ENCODE results near the gene NPR3. TPM values are rescaled to one million over a fixed set of nuclear protein-coding genes. Genes with fewer than 3 reads are reported as not detected.

NPR3 gene
- polyA plus RNA-seq, 1 of the 3 experiments (the other 2 are of a cell fraction) = 35.8 TPM

- Histone ChIP-seq H3K4me3 (ENCODE audit: low read depth in 2 of 2, low read length in 1 of 2) (no peak overlapping the region), H3K27ac (ENCODE audit: low read depth in 2 of 2, low read length in 1 of 2) (no peak overlapping the region), H3K9me2 (no peaks in the 10 kb centered on the region), H3K4me2 (no peak overlapping the region), H3K79me2 (ENCODE audit: insufficient read depth) (peaks cover 86% of the 10 kb centered on the region), H3K9me3 (no peaks in the 10 kb centered on the region), H3K36me3 (replicated peaks in 1 of 2; ENCODE audit: control insufficient read depth in 1 of 2, insufficient read depth in 2 of 2, low read length in 1 of 2) (peaks cover 0 to 75% of the 10 kb centered on the region in 2 experiments), H3K4me1 (ENCODE audit: control insufficient read depth in 1 of 2, insufficient read depth in 2 of 2, low read depth in 1 of 2, low read length in 1 of 2) (peaks cover 0 to 8% of the 10 kb centered on the region in 2 experiments; a peak in 1 of 4 replicates), H4K20me1 (ENCODE audit: insufficient read depth) (peaks cover 7% of the 10 kb centered on the region), H3F3A (replicated peaks; ENCODE audit: insufficient read depth) (peaks cover 32% of the 10 kb centered on the region), H3K27me3 (ENCODE audit: insufficient read depth) (no peaks in the 10 kb centered on the region), H2AFZ (ENCODE audit: low read depth) (no peak overlapping the region), H3K9ac (no peak overlapping the region)
- CTCF ChIA-PET = no interaction called here
- POLR2A ChIA-PET = no interaction called here
- WGBS (ENCODE audit: low lambda C conversion rate) = 49% methylated on average over 9 of the region's 9 CpGs
- TF ChIP-seq RFX5 (IDR thresholded peaks at IDR 0.05; ENCODE audit: low read length) (no peak), TCF12 (IDR thresholded peaks at IDR 0.05) (no peak), JUND (IDR thresholded peaks at IDR 0.05) (no peak), YY1 (IDR thresholded peaks at IDR 0.05; ENCODE audit: low read depth) (no peak), CTCF (IDR thresholded peaks at IDR 0.05) (no peak), GATA2 (CRISPR knock-in tag; IDR thresholded peaks at IDR 0.05) (no peak), FOXM1 (IDR thresholded peaks at IDR 0.05; ENCODE audit: low read depth) (no peak), NFIC (IDR thresholded peaks at IDR 0.05; ENCODE audit: borderline replicate concordance) (no peak)
- TF ChIP-seq, protein P1, sequence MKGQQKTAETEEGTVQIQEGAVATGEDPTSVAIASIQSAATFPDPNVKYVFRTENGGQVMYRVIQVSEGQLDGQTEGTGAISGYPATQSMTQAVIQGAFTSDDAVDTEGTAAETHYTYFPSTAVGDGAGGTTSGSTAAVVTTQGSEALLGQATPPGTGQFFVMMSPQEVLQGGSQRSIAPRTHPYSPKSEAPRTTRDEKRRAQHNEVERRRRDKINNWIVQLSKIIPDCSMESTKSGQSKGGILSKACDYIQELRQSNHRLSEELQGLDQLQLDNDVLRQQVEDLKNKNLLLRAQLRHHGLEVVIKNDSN (IDR thresholded peaks at IDR 0.05; ENCODE audit: borderline replicate concordance, low read depth) = no peak
- TF ChIP-seq, protein P2, sequence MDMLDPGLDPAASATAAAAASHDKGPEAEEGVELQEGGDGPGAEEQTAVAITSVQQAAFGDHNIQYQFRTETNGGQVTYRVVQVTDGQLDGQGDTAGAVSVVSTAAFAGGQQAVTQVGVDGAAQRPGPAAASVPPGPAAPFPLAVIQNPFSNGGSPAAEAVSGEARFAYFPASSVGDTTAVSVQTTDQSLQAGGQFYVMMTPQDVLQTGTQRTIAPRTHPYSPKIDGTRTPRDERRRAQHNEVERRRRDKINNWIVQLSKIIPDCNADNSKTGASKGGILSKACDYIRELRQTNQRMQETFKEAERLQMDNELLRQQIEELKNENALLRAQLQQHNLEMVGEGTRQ (IDR thresholded peaks at IDR 0.05; ENCODE audit: borderline replicate concordance, low read depth, low read length) = no peak
- TF ChIP-seq, protein P3, sequence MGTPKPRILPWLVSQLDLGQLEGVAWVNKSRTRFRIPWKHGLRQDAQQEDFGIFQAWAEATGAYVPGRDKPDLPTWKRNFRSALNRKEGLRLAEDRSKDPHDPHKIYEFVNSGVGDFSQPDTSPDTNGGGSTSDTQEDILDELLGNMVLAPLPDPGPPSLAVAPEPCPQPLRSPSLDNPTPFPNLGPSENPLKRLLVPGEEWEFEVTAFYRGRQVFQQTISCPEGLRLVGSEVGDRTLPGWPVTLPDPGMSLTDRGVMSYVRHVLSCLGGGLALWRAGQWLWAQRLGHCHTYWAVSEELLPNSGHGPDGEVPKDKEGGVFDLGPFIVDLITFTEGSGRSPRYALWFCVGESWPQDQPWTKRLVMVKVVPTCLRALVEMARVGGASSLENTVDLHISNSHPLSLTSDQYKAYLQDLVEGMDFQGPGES (IDR thresholded peaks at IDR 0.05; ENCODE audit: low read depth, low read length) = no peak
- DNase-seq = no peak
These were observed 59.9 kb downstream of the NPR3 start for GRCh38 chr5:32771037-32771436.

DNA sequence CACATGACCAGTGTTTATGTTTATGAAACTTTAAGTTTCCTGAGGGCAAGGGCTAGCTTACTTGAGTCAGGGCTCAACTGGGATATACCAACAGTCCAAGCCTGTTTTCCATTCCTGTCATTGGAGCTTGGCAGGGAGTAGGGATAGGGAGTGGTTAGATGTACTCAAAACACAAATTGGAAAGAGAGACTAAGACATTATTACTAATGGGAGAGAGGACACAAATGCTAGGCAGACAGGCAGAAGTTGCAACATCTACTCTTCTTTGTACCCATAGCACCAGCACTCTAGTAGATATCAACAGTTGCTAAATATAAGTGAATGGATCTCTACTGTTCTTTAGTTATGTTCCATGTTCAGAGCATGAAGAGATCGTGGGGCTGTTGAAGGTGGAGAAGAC is 62.8 kb downstream of the NPR3 start:
- Histone ChIP-seq H3K36me3 (replicated peaks in 1 of 2; ENCODE audit: control insufficient read depth in 1 of 2, insufficient read depth in 2 of 2, low read length in 1 of 2) (peaks cover 0 to 79% of the 10 kb centered on the region in 2 experiments), H3K9me3 (no peaks in the 10 kb centered on the region), H3F3A (replicated peaks; ENCODE audit: insufficient read depth) (peaks cover 24% of the 10 kb centered on the region), H3K27ac (ENCODE audit: low read depth in 2 of 2, low read length in 1 of 2) (no peak overlapping the region), H3K27me3 (ENCODE audit: insufficient read depth) (no peaks in the 10 kb centered on the region), H3K4me1 (ENCODE audit: control insufficient read depth in 1 of 2, insufficient read depth in 2 of 2, low read depth in 1 of 2, low read length in 1 of 2) (no peaks in the 10 kb centered on the region), H3K9ac (no peak overlapping the region), H3K4me3 (ENCODE audit: low read depth in 2 of 2, low read length in 1 of 2) (no peak overlapping the region), H3K4me2 (no peak overlapping the region), H3K79me2 (ENCODE audit: insufficient read depth) (peaks cover 86% of the 10 kb centered on the region), H2AFZ (ENCODE audit: low read depth) (no peak overlapping the region), H4K20me1 (ENCODE audit: insufficient read depth) (peaks cover under 1% of the 10 kb centered on the region; the same call in 1 of the 2 replicates), H3K9me2 (no peaks in the 10 kb centered on the region)
- WGBS (ENCODE audit: low lambda C conversion rate) = 42% methylated on average over 1 of the region's 1 CpG
- POLR2A ChIA-PET = no interaction called here
- no peak for DNase-seq
- CTCF ChIA-PET = no interaction called here
- no peak for TF ChIP-seq RFX5 (IDR thresholded peaks at IDR 0.05; ENCODE audit: low read length)
- no peak for TF ChIP-seq NRF1 (IDR thresholded peaks at IDR 0.05; ENCODE audit: low read depth, low read length)
- no peak for TF ChIP-seq REST (IDR thresholded peaks at IDR 0.05; ENCODE audit: low read depth, low read length)
- no peak for TF ChIP-seq EZH2phosphoT487 (IDR thresholded peaks at IDR 0.05; ENCODE audit: borderline replicate concordance, low read depth)
- TF ChIP-seq FOSL2 (IDR thresholded peaks at IDR 0.05; ENCODE audit: borderline replicate concordance, low read depth) = no peak
- no peak for TF ChIP-seq MAX (IDR thresholded peaks at IDR 0.05; ENCODE audit: low read depth)
- TF ChIP-seq POLR2AphosphoS5 (IDR thresholded peaks at IDR 0.05; ENCODE audit: low read depth, low read length) = no peak
- TF ChIP-seq MXI1 (IDR thresholded peaks at IDR 0.05; ENCODE audit: low read depth, low read length) = no peak
